ENCODE measurements around the gene INPP5A. TPM values are rescaled to one million over a fixed set of nuclear protein-coding genes. Genes with fewer than 3 reads are reported as not detected.

The INPP5A gene
- total RNA-seq, 4 donors from 2014 or later = 16.9 to 58.2 (median 29.5) TPM

GRCh38 chr10:132753596-132753995 lies 216.0 kb downstream of the INPP5A start:
- Histone ChIP-seq H3K36me3 (peaks cover 4 to 85% (median 6%) of the 10 kb centered on the region in 3 donors), H3K9me3 (no peaks in the 10 kb centered on the region), H3K27me3 (no peaks in the 10 kb centered on the region), H3K27ac (no peak overlapping the region), H3K4me3 (no peak overlapping the region), H3K4me1 (no peaks in the 10 kb centered on the region)
- WGBS, 2 donors = 85 to 93% methylated on average over 7 to 9 of the region's 15 CpGs
- TF ChIP-seq CTCF (IDR thresholded peaks at IDR 0.05) (no peak), POLR2A (IDR thresholded peaks at IDR 0.05) (no peak)
- DNase-seq = no peak
- intact Hi-C loops (cut with DNase I) = no loop called here

- intact Hi-C loops (cut with DNase I) = no loop called here
- peaks cover 4 to 90% (median 6%) of the 10 kb centered on the region in 3 donors for H3K36me3 ChIP-seq
Observed at GRCh38 chr10:132754071-132754470, 216.5 kb downstream of the INPP5A start.

DNA sequence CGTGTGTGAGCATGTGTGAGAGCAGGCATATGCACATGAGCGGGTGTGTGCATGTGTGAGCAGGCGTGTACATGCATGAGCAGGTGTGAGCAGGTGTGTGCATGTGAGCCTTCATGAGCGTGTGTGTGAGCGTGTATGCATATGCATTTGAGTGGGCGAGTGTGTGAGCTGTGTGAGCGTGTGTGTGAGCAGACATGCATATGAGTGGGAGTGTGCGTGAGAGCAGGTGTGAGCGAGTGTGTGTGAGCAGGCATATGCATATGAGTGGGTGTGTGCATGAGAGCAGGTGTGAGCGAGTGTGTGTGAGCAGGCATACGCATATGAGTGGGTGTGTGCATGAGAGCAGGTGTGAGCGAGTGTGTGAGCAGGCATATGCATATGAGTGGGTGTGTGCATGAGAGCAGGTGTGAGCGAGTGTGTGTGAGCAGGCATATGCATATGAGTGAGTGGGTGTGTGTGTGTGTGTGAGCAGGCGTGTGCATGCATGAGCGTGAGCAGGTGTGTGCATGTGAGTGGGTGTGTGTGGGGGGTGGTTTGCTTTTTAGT lies 217.7 kb downstream of the INPP5A start:
- H3K4me3 ChIP-seq = no peak overlapping the region
- no peaks in the 10 kb centered on the region for H3K9me3 ChIP-seq
- intact Hi-C loops (cut with DNase I) = no loop called here
- no peak overlapping the region for H3K27ac ChIP-seq
- 89 to 92% methylated on average over 15 of the region's 15 CpGs for WGBS, 2 donors
- TF ChIP-seq POLR2A (IDR thresholded peaks at IDR 0.05) (no peak), CTCF (IDR thresholded peaks at IDR 0.05) (no peak)
- H3K4me1 ChIP-seq = no peaks in the 10 kb centered on the region
- H3K27me3 ChIP-seq = no peaks in the 10 kb centered on the region
- H3K36me3 ChIP-seq = peaks cover 0 to 91% (median 12%) of the 10 kb centered on the region in 3 donors
- no peak for DNase-seq

More at GRCh38 chr10:132754071-132754470, 216.5 kb downstream of the INPP5A start:
- TF ChIP-seq POLR2A (IDR thresholded peaks at IDR 0.05) (no peak), CTCF (IDR thresholded peaks at IDR 0.05) (no peak)
- WGBS, 2 donors = 67 to 90% methylated on average over 2 to 3 of the region's 18 CpGs
- DNase-seq = no peak
- Histone ChIP-seq H3K4me1 (no peaks in the 10 kb centered on the region), H3K27ac (no peak overlapping the region), H3K27me3 (no peaks in the 10 kb centered on the region), H3K4me3 (no peak overlapping the region), H3K9me3 (no peaks in the 10 kb centered on the region)

GRCh38 chr10:132756591-132756990 lies 219.0 kb downstream of the INPP5A start:
- 89 to 91% methylated on average over 10 to 14 of the region's 14 CpGs for WGBS, 2 donors
- TF ChIP-seq POLR2A (IDR thresholded peaks at IDR 0.05) (no peak), CTCF (IDR thresholded peaks at IDR 0.05) (no peak)
- peaks cover 0 to 89% (median 13%) of the 10 kb centered on the region in 3 donors for H3K36me3 ChIP-seq

DNA sequence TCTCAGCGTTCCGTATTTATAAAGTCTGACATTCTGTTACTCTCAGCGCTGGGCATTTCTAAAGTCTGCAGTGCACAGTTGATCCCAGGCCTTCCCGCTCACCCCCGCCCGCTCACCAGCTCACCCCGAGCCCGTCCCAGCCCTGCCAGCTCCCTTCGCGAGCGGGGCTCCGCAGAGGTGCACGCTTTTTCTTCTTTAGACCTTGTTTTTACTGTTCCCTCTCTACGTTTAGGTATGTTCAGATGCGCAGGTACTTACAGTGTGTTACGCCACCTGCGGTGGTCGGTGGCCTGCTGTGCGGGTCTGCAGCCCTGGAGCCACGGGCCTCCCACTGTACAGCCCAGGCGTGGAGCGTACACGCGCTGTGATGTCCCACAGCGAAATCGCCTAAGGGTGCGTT lies 219.6 kb downstream of the INPP5A start:
- Histone ChIP-seq H3K4me1 (no peaks in the 10 kb centered on the region), H3K27me3 (no peaks in the 10 kb centered on the region), H3K36me3 (peaks cover 0 to 91% (median 13%) of the 10 kb centered on the region in 3 donors), H3K9me3 (no peaks in the 10 kb centered on the region), H3K27ac (no peak overlapping the region), H3K4me3 (no peak overlapping the region)
- whole genome bisulfite sequencing, 2 donors = 95% methylated on average over 16 to 27 of the region's 27 CpGs
- intact Hi-C loops (cut with DNase I) = no loop called here
- DNase-seq = no peak
- TF ChIP-seq POLR2A (IDR thresholded peaks at IDR 0.05) = no peak
- TF ChIP-seq CTCF (IDR thresholded peaks at IDR 0.05) = no peak

More at GRCh38 chr10:132756591-132756990, 219.0 kb downstream of the INPP5A start:
- no peak overlapping the region for H3K27ac ChIP-seq
- H3K27me3 ChIP-seq = no peaks in the 10 kb centered on the region
- no peaks in the 10 kb centered on the region for H3K9me3 ChIP-seq
- H3K4me1 ChIP-seq = no peaks in the 10 kb centered on the region
- intact Hi-C loops (cut with DNase I) = no loop called here
- no peak overlapping the region for H3K4me3 ChIP-seq
- no peak for DNase-seq
